GM19023 (cell line): Measurements from ENCODE around the gene FANCC.
"Not testable (repeated sequence)": the region's sequence is repeated elsewhere in the genome, so short reads cannot be mapped to it uniquely, and the experiment has no call there.

Source experiments
- ATAC-seq: cut with Tn5 transposase; IDR thresholded peaks from one replicate; pipeline ENCODE4 v1.9.1; 2021; ENCODE audit warnings: mild to moderate bottlenecking, moderate library complexity; ENCODE audit not compliant: unreplicated experiment

The FANCC gene

GRCh38 chr9:95284162-95285080 is 33.1 kb downstream of the FANCC start:
- no peak for ATAC-seq

DNA sequence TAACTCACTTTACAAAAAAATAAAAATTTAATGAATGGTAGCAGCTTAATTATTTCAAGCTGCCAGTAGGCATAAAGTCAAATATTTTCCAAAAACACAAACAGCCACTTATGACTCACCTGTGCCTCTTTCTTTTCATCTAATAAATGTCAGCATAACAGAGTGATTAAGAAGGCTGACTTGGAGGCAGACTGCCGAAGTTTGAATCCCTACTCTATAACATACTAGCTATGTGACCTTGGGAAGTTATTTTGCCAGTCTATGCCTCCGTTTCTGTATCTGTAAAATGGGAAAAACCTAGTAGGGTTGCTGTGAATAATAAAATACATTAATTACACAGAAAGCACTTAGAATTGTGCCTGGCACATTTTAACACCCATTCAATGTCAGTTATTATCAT is 33.8 kb downstream of the FANCC start:
- no peak for ATAC-seq

- no peak for ATAC-seq
These were observed 35.2 kb downstream of the FANCC start for GRCh38 chr9:95282332-95282731.

- ATAC-seq = no peak
These were observed 36.8 kb downstream of the FANCC start for GRCh38 chr9:95280745-95281144.

DNA sequence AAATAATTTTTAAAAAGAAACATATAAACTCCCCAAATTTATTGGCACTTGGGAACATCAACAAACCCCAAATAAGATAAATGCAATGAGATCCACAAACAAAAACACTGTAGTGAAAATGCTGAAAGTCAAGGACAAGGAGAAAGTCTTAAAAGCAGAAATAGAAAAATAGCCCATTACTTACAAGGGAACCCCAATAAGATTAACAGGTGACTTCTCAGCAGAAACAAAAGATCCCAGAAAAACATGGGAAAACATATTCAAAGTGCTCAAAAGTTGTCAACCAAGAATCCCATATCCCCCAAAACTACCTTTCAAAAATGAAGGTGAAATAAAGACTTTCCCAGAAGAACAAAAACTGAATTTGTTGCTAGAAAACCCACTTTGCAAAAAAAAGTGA is 40.0 kb downstream of the FANCC start:
- no peak for ATAC-seq

GRCh38 chr9:95276395-95276954 is 41.0 kb downstream of the FANCC start:
- no peak for ATAC-seq

DNA sequence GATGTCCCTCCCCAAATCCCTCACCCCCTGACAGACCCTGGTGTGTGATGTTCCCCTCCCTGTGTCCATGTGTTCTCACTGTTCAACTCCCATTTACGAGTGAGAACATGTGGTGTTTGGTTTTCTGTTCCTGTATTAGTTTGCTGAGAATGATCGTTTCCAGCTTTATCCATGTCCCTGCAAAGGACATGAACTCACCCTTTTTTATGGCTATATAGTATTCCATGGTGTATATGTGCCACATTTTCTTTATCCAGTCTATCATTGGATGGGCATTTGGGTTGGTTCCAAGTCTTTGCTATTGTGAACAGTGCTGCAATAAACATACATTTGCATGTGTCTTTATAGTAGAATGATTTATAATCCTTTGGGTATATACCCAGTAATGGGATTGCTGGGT is 43.3 kb downstream of the FANCC start:
- not testable (repeated sequence) for ATAC-seq

- ATAC-seq = no peak
These were observed 44.0 kb downstream of the FANCC start for GRCh38 chr9:95273369-95274022.

GRCh38 chr9:95272830-95273229 is 44.7 kb downstream of the FANCC start:
- ATAC-seq = no peak

- no peak for ATAC-seq
These were observed 46.7 kb downstream of the FANCC start for GRCh38 chr9:95270790-95271189.

DNA sequence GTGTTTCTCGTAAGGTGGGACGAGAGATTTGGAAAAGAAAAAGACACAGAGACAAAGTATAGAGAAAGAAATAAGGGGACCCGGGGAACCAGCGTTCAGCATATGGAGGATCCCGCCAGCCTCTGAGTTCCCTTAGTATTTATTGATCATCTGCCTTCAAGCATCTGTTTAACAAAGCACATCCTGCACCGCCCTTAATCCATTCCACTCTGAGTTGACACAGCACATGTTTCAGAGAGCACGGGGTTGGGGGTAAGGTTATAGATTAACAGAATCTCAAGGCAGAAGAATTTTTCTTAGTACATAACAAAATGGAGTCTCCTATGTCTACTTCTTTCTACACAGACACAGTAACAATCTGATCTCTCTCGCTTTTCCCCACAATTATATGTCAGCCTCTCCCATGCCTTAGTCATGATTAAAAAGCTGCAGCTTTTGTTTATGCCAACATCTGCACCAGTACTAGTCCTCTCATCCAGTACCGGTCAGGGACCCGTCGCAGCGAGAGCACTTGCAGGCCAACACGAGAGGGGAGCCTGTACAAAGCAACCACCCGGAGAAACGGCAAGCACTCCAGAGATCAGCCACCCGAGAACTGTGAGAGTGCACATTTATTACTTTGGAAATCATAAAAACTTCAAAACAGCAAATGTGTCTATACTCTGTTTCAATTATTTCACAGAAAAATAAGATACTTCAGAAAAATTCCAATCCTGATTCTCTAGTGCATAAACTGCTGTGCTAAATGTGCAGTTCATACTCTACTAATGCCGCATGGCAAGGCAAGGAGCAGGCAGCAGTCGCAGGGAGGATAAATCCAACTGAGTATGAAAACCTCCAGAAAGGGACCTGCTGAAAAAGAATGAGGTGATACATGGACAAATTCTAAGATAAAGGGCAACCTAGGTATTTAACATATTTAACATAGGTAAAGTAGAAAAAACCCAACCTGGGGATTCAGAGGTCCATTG is 47.4 kb downstream of the FANCC start:
- not testable (repeated sequence) for ATAC-seq

- ATAC-seq = no peak
These were observed 48.8 kb downstream of the FANCC start for GRCh38 chr9:95268681-95269080.

- ATAC-seq = no peak
These were observed 50.9 kb downstream of the FANCC start for GRCh38 chr9:95266649-95267048.

DNA sequence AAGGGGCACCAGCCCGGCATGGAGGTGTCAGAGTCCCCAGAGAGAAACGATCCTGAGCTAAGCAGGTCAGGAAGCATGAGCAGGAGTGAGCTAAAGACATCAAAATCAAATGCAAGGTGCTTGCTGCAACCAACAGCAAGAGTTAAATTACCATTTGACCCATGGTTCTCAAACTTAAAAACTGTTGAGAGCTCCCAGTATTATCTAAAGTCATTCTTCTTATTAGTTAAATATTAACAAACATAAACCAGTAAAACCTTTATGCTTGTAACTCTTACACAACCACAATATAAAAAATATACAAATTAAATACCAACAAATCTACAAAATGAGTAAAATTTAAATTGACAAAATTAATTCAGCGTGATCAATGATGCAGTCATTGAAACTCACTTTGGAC is 51.5 kb downstream of the FANCC start:
- ATAC-seq = no peak

GRCh38 chr9:95264954-95265615 is 52.4 kb downstream of the FANCC start:
- ATAC-seq = no peak

GRCh38 chr9:95261890-95262289 is 55.6 kb downstream of the FANCC start:
- no peak for ATAC-seq

DNA sequence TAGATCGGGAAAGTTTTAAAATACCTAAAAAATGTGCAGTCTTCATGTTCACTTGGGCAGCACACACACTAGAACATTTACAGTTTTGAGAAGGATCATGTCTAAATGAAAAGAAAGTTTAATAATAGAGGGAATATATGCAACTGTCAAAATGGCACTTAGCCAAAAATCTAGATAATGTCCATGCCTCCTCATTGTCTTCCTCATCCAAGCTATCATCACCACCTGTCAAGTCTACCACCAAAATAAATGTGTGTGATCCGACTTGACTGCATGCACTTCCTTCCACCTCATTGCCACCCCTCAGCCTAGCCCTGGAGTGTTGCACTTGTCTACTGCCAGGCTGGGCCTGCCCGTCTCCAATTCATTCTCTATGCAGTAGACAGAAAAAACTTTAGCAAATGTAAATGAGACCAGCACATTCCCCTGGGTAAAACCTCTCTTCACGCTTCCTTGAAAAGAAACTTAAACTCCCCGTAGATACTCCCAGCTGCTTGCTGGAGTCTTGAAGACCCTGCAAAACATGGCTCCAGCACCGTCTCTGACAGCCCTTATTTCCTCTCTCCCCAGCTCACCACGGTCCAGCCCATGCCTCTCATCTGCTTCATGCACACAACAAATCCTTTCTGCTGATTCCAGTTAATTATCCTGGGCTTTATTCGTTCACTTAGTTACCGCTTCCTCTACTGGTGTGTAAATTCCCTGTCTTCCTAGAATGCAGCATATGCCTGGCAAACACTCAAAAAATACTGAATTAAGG is 66.9 kb downstream of the FANCC start:
- ATAC-seq = no peak

DNA sequence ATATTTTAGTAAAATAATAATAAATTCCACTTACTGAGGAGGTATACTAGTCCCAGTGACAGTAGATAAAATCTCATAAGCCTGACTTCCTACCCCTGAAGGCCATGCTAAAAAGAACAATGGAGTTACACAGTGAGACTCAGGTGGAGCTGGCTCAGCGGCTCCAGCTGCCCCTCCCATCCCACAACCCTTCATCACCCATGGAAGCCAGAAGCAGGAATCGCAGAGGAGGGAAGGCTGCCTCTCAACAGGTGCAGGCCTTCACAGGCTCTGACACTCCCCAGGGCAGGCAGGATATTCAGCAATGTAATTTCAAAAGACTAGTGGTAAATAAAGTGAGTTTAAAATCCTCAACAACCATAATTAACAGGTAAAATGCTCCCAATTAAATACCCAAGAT is 67.5 kb downstream of the FANCC start:
- ATAC-seq = no peak

GRCh38 chr9:95246547-95246946 is 71.0 kb downstream of the FANCC start:
- ATAC-seq = no peak

- no peak for ATAC-seq
These were observed 74.9 kb downstream of the FANCC start for GRCh38 chr9:95242613-95243012.
